ENCODE measurements around the gene LIPA.

GRCh38 chr10:89189211-89189734 is 62.3 kb downstream of the LIPA start:
- TF ChIP-seq CTCF (IDR thresholded peaks at IDR 0.05) (no peak), EZH2phosphoT487 (IDR thresholded peaks at IDR 0.05) (no peak), EZH2 (IDR thresholded peaks at IDR 0.05) (no peak)
